GM19240 (cell line): ENCODE data around the gene ITGB2.
A peak's percentile ranks its signal among the peaks of the same experiment; 100 is the strongest.

Experiments
- DNase-seq: peaks from one replicate; pipeline ENCODE4 v3.0.0; 2011; ENCODE audit warnings: low spot score; ENCODE audit not compliant: insufficient read length

ITGB2 gene

DNA sequence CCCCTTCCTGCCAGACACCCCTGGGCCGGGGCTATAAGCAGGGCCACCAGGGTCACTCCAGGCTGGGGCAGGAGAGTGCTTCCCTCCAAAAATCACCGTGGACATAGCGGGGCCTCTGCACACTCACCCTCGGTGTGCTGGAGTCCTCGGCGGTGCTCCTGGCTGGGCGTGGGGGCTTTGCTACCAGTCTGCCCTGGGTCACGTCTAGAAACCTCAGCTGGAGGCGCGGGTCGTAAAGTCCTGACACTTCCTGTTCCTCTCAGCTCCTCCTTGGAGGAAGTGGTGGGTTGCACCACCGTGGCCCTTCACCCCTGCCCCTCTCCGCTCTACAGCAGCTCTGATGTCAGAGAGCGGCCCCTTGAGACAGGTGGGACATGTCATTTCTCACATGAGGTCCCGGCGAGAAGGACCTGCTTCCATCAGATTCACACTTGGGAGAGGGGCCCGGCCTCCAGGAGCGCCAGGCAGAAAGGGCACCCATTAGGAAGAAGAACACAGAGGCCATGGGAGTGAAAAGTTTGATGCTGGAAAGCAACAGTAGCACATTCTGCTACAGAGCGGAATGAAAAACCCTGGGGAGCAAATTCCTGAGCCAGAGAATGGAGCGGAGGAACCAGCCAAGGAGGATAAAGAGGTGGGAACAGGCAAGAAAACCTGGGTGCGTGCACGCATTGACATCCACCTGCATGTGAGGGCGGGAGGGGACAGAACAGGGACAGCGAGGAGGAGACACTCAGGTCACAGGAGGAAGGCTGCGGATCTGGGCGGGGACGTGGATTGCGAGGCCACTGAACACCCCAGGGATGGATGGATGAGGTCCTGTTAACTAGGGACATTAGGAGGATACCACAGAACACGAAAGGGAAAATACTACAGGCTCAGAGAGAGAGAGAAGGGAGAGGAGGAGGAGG is at the start of gene ITGB2:
Gene ITGB2 (minus strand): TSS at position 206 of the 911 bp plus-strand sequence. CDS start 10,117 bp downstream, outside the sequence.
- DNase-seq, result peak; percentile 61

DNA sequence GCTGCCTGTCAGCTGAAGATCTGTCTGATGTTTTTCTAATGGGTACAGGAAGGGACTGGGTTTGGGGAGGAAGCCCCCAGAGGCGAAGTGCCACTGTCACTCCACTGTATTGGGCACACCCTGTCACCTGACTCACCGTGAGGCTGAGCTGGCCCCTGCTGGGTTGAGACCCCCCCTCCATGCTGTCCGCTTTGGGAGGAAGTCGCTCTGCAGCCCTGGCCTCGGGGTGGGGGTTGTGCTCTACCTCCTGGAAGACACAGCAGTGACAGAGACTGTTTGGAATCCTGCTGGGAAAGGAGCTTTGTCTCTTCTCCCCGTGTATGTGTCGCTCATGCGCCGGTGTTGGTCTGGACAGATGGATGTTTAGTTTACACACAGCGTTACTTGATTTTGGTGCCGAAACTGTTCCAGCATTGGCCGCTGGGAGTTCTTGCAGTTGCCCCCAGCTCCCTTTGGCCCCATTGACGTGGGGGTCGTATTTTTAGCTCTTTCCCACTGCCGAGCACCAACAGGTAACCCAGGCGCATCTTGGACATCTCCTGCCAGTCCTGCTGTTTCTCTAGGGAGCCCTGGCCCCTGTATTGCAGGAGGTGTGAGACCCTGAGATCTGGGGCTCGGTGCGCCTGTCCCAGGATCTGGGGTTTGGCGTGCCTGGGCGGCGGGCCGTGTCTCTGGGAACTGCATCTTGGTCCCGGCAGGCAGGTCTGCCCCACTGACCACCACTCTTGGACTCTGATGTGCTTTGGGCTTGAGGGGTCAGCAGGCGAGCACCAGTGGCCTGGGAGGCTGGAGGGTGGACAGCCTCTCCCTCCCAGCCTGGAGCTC is 49.4 kb upstream of the ITGB2 start:
- DNase-seq, result no peak

DNA sequence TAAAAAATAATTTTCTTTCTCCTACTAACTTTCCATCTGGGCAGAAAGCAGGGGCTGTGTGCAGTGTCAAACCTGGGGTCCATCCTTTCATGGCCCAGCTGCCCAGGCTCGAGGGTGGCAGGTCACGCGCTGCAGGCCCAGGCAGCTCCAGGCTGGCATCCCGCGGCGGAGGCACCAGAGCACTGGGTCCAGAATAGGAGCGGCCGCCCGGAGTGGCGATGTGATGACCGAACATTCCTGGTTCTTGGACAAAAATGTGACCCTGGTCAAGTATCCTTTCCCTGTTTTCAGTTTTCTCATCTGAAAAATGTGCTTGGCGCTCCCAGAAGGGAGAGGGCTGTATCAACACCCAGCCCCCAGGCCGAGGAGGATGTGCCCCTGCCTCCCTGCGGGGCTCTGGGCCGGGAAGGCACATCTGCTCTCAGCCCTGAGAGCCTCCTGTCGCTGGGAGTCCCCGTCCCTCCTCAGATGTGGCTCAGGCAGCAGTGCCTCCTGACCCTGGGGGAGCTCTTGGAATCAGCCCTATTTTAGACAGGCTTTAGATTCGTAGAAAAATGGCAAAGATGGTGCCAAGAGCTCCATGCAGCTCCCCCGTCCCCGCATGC is 48.5 kb upstream of the ITGB2 start:
- DNase-seq, result no peak

DNA sequence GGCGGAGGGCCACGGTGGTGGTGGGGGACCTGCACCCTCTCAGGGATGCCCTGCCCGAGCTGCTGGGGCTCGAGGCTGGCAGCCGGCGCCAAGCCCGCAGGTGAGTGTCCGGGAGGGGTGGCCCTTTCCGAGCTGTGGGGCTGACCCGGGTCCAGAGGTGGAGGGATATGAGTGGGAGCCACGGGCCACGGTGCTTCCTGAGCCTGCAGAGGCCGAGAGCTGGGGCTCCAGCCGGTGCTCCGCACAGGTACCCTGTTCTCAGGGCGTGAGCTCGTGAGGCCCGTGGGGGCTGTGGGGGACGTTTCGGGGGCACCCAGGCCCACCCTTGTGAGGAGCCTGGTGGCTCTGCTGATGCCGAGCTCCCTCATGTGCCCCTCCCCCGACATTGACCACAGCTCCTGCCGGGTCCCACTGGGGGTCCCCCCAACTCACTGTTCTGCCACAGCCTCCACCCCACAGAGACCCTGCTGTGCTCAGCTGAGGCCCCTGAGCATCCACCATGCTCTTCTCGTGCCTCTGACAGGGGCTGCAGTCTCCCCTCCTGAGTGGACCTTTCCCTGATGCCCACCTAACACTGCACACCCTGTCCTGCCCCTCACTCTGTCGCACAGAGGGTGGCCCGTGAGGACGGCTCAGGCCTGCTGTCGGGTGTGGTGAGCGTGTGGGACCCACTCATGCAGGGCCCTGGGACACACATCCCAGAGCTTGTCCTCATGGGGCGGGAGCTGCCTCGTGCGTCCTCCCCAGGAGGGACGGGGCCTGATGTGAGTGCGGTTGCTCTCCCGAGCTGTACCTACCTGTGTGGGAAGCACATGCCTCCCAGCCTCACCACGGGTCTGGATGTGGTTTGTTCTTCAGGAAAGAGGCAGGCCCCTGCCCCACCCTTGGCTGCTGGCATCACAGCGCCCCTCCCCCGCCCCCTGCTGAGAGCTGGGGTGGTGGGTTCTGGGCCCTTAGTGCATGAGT is 46.7 kb upstream of the ITGB2 start:
- DNase-seq, result no peak

DNA sequence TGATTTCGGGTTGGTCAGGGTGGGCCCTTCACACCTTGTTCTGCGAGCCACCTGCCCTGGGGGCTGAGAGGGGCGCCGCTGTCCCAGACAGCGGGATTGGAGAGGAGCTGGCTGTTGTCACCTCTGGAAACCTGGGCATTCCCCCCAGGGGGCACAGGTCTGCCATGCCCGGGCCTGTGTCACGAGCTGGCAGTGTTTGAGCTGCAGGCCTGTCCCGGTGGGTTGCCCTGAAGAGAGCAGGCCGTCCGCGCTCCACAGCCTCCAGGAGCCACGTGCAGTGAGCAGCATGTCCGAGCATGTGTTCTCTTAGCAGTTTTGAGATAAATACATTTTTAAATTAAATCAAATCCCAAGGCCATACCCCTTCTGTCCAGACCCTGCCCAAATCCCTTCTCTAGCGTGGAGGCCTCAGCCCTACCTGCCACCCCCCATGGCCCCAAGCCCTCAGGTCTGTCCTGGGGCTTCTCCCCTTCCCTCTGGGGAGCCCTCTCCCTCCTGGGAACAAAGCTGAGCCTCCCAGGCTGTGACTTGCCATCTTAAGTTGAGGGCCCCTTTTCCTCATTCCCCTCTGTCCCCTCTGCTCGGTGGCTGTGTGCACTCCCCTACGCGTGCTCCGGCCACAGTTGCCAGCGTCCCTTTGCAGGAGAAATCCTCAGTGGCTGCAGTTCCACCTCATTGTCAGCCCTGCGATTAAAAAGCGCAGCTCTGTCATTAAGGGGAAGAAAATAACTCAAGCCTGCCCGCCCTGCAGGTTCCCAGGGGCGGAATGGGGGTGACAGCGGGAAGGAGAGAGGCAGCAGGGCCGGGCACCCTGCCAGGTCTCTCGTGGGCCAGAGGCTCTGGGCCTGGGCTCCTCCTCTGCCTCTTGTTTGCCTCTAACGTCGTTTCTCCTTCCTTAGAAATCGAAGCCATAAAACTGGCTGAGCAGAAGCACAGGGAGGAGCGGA is 45.7 kb upstream of the ITGB2 start:
- DNase-seq, result no peak

DNA sequence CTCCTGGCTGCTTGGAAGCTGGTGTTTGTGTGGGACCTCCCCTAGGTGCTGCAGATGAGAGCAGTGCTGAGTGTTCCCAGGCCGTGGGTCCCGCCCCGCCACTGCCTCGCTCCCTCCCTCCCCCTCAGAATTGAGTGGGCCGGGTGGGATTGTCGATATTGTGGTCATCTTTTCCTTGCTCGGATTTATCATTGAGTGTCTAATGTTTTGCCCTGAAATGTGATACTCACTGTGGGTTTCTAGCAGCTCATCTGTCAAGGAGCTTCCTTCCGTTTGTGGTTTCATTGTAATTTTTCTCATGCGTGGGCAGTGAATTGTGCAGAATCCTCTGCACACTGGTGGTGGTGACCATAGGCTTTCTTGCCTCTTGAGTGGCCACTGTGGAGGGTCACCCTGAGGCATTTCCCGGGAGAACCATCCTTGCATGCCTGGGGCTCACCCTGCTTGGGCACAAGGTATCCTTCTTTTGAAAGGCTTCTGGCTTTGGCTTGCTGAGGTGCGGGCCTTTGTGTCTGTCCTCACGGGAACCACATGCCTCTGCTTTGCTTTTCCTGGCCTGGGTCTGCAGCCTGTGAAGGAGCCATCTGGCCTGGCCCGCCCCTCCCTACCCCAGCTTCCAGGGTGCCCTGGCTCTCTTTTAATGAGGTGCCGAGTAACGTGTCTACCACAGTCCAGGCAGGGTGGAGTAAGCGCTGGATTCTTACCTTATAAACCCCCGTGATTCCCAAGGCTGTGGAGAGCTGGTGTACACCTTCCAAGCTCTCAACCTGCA is 44.7 kb upstream of the ITGB2 start:
- no peak for DNase-seq

DNA sequence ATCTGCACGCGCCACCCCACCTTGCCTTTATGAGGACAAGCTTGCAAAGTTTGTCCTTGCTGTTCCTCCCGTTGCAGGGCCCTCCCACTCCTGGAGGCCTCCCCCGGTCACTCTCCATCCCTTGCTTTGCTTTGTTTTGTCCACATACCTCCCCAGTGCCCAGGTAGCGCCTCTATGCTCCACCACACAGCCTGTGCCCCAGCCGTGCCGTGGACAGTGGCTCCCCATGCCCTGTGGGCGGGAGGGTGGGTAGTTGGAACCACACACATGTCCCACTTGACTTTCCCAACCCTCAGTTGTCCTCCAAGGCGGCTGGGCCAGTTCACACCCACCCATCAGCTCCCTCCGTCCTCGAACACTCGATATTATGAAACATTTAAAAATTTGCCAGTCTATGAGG is 43.7 kb upstream of the ITGB2 start:
- DNase-seq, result no peak

DNA sequence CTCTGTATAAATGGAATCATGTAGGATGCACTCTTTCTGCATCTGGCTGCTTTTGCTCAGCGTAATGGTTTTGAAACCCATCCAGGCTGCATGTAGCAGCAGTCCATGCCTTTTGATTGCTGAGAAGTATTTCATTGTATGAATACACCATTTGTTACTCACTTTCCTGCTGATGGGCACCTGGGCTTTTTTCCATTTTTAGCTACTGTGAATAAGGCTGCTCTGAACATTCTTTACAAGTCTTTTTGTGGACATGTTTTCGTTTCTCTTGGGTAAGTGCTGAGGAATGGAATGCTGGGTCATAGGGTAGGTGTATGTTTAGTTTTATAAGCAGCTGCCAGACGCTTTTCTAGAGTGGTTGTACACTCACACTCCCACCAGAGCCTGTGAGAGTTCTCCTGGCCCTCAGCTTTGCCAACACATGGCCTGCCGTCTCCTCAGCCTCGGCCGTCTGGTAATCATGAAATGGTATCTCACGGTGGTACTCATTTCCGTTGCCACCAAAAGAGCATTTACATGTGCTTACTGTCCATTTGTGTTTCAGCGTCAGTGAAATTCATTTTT is 41.8 kb upstream of the ITGB2 start:
- DNase-seq, result no peak

DNA sequence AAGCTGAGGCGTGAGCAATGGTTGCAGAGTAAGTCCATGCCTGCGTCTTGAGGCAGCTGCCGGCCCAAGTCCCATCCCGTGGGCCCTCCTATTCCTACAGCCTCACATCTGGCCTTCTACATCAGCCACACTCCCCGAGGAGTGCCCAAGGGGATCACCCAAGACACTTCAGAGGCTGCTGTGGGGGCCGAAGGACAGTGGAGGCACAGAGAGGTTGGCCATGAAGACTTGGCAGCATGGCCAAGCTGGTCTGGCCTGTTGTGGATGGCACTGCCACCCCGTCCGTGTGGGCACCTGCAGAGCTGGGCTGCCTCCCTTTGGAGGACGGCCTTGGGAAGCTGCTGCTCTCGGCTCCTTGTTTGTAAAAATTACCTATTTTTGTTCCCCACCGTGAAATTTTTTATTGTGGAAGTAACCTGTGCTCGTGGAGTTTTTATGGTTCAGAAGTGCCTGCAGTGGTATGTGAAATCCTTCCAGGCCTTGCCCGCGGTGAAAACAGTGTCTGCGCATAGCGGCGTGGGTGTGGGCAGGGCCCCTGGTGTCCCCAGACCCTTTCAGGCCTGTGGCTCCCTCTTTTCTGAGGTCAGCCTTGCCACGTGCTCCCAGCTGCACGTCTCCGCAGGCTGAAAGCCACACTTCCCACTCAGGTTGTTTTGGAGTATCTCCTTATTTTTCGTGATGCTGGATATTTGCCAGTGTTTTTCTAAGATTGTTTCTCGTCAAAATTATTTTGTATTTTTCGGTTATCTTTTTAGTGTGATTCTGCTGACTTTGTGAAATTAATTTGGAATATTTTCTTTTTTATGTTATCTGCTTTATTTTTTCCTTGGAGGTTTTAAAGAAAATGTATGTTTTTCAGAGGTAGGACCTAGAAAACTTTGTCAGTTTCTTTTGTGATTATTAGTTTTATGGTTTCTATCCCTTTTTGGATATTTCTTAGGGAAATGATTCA is 39.7 kb upstream of the ITGB2 start:
- DNase-seq, result no peak

DNA sequence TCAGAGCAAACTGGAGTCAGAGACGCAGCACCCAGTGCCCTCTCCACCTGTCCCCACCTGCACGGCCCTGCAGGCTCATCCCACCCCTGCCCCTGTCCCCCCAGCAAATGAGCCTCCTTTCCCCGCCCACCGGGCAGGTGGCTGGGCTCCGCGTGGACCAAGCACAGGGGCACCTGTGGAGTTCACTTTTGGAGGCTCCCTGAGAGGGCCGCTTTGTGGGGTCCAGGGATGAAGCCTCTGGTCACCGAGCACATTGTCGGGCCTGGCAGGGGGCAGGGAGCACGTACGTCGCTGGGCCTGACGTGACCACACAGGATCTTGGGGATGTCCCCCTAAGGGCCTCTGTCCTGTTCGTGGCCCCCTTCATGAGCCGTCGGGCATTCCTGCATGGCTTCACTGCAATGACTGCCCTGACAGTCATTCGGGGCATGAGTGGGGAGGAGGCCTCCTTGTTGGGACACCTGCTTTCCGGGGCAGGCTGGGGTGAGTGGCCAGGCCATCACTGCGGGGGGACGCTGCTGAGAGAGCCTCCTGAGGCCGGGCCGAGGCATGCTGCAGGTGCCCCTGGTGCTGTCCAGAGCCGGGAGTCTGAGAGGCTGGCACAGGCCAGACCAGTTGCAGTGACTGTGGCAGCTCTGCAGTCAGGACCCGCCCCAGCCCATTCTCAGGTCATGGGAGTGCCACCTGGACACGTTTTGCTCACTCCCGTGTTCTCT is 38.8 kb upstream of the ITGB2 start:
- no peak for DNase-seq

DNA sequence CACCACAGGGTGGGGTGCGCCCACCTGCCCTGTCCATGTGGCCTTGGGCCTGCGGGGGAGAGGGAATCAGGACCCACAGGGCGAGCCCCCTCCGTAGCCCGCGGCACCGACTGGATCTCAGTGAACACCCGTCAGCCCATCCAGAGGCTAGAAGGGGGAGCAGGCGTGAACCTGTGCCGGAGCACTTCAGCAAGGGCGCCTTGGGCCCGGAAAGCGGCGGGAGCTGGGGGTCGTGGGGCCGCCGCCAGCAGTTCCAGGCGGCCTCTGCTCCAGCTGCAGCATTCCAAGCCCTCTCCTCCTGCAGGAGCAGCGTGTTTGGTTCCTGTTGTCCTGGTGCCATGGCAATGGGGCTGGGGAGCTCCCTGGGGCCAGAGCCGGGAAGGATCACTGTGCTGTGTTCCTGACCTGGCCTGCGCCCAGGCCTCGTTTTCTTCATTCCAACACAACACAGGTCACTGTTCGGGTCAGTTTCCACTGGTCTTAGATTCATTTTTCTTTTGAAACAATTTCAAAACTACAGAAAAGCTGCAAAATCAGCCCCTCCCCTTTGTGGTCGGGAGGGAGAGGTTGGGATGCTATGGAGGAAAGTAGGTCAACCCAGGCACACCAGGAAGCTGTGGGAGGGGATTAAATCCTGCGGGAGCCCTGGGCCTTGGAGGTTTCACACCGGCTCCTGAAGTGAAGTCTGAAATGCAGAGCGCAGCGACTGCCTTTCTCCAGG is 37.9 kb upstream of the ITGB2 start:
- no peak for DNase-seq

DNA sequence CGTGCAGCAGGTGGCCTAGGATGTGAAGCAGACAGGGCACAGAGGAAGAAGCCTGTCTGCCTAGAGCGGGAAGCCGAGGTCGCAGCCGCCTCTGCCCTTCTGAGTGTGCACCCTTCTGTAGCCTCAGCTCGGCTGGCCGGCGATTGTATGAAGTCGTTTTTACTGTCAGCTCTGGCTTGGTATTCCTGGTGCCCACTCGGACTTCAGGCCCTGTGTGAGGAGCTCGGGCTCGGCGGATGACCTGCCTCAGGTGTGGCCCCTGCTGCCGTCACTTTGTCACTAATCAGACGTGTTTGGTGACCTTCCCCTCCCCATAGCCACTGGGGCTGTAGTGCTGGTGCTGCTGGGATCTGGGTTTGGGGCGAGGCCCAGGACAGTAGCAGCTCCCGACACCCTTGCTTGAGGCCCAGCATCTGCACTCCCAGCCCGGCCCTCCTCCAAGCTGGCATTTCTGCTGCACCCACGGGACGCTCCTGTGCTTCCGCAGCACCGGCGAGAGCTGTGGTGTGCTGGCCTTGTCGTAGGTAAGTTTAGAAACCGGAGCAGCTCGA is 37.3 kb upstream of the ITGB2 start:
- no peak for DNase-seq

DNA sequence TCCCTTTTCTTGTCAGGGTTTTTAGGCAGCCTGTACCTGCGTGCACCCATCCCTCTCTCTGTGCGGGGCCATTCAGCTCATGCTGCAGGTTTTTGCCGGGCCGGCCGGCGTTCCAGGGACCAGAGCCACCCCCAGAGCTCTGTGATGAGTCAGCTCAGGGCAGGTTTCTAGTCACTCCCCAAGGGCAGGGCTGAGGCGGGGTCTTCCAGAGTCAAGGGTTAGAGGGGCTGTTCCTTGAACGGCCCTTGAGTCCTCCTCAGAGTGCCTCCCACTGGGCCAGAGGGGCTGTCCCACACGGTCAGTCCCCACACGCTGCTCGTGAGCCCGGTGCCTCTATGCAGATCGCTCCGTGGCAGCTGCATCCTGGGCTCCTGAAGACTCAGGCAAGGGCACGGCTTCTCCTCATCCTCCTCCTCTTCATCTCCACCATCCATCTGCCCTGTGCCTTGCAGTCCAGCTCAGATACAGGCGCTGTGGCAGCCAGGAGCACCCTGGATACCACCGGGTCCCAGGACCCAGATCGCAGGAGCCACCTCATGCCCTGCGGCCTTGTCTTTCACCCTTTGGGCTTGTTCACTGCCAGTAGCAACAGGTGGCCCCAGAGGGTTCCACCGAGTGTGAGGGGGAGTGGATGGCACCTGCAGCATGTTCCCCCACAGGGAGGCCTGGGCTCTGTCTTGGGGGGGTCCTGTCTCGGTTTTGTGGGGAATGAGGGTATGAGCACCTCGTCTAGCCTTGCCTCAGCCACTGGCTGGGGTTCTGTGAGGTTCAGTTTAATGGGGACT is 36.5 kb upstream of the ITGB2 start:
- DNase-seq, result no peak

DNA sequence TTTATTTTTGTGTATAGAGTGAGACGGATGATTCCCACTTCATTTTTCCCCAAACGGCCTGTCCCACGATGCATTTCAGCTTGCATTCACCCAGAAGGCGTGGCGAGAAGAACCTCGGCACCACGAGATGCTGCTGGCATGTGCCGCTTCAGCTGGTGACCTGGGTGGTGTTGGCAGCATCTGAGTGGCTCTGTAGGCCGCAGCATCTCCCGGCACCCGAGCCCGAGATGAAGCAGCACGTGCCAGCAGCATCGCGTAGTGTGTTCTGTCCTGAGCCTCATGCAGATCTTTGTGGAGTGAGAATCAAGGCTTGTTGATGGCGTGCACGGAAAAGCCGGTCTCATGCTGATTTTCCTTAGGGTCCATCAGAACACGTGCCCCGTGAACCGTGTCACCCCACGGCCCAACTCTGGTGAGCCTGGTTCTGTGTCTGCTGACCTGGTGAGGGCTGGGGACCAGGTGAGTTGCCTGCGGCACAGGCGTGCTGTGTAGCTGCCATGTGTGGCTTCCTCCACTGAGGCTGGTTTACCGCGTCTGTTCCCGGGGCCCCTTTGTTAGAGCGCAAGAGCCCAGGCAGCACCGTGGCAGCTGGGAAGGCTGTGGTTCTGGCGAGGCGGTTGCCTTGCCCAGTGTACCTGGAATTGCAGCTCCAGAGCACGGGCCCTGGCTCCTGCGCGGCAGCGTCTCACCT is 35.8 kb upstream of the ITGB2 start:
- DNase-seq, result no peak

DNA sequence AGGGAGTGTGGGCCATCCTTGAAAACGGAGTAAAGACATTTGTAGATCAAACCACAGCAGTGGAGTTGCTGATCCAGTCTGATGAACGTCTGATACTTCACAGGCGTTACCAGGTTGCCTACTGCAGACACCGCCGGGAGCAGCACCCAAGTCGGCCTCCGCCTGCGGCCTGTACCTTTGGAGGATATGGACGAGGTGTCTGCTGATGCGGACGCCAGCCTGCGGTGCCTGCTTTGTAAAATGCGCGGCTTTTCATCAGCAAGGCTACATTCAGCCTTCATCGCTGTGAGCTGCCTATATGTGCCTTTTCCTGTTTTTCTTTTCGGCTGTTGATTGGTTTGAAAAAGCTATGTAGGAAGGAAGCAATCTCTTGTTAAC is 35.1 kb upstream of the ITGB2 start:
- no peak for DNase-seq
